Pancreas (tissue), 10 donors: Measurements from ENCODE around the gene ADAM15. TPM values are rescaled to one million over a fixed set of nuclear protein-coding genes. Genes with fewer than 3 reads are reported as not detected.

Experiments used
- ATAC-seq, 4 donors: fragments of 200-7000 bp; cut with Tn5 transposase; one replicate each; pipeline versions ENCODE4 v1.8.0 to v1.9.1; 2020; ENCODE audit warnings: mild to moderate bottlenecking in 4 of 4, moderate library complexity in 4 of 4
- DNase-seq, 6 donors: peaks; one replicate each; pipeline ENCODE4 v3.0.0-alpha.2; 2020
- FAIRE-seq: peaks from 2 replicates; lab custom pipeline; 2012; peaks lifted over from hg19 to GRCh38; lab: Jason Lieb, UNC
- H3K27ac ChIP-seq, 4 donors: fragments of 200-600 bp; sonication (generic); 1 replicate in 3 of 4; 2 replicates in 1 of 4; pipeline versions ENCODE4 v1.5.0 to v1.8.0; 2020
- H3K27me3 ChIP-seq, 4 donors: fragments of 200-600 bp; one replicate each; pipeline ENCODE4 v1.8.0; 2021
- H3K36me3 ChIP-seq, 3 donors: fragments of 200-600 bp; sonication (generic) in 1 of 3; one replicate each; pipeline versions ENCODE4 v1.5.0 to v1.8.0; 2020 to 2021
- H3K4me1 ChIP-seq, 3 donors: fragments of 200-600 bp; one replicate each; pipeline ENCODE4 v1.8.0; 2021
- H3K4me3 ChIP-seq, 4 donors: fragments of 200-600 bp; sonication (generic) in 2 of 4; one replicate each; pipeline versions ENCODE4 v1.5.0 to v1.8.0; 2020 to 2021
- H3K9me3 ChIP-seq, 4 donors: fragments of 200-600 bp; one replicate each; pipeline ENCODE4 v1.8.0; 2021
- WGBS, 2 donors: extraction: QIAGEN DNeasy Blood & Tissue Kit; methylation state at CpG; one replicate each; pipeline ENCODE4 v1.1.7; 2013; 5-methylcytosine and 5-hydroxymethylcytosine counted together
- intact Hi-C, 3 donors: fragments of 100-400 bp; cut with DNase I; formaldehyde crosslinking; loops; one replicate each; pipeline versions ENCODE4 v1.11.1 to v1.14.2; 2022
- polyA plus RNA-seq, 2 donors: library from polyadenylated mRNA; stranded (reverse); fragments of 200-250 nt; gene quantifications; one replicate each; pipeline ENCODE4 v1.2.3, GENCODE V29; 2013
- total RNA-seq, 6 donors: library from RNA; stranded (reverse); fragmentation: NEBNext Ultra II Directional in 4 of 6; extraction: Animal tissue kit (Norgen Biotek cat#: 25700) in 4 of 6; gene quantifications; one replicate each; pipeline versions ENCODE4 v1.2.1 to v1.2.4, GENCODE V29; 2021 to 2023
- TF ChIP-seq, protein P1 (sequence below), 4 donors: fragments of 200-600 bp; sonication (generic) in 3 of 4; IDR thresholded peaks; one replicate each; pipeline versions ENCODE4 v1.5.0 to v1.8.0; 2021; ENCODE audit warnings: antibody characterized with exemption in 4 of 4
- donor health status: healthy with polysubstance abuse.
- donor health status: DM: no; HTN: no; CAD: no; lungs with moderate emphysema.
- donor health status: DM: no; HTN: no; CAD: no.
- donor health status: control.
- donor health status: control.
- donor health status: Bipolar disorder and iron deficiency.
- donor health status: DM: yes; HTN: yes; CAD: no.
- donor health status: DM: no; HTN: no; CAD: no.
- donor health status: DM: no; HTN: no; CAD: no.
- donor health status: DM: yes; HTN: yes; CAD: no.

The ADAM15 gene
- total and polyA plus RNA-seq, 8 donors, result 23.7 to 125 (median 35.2) TPM

DNA sequence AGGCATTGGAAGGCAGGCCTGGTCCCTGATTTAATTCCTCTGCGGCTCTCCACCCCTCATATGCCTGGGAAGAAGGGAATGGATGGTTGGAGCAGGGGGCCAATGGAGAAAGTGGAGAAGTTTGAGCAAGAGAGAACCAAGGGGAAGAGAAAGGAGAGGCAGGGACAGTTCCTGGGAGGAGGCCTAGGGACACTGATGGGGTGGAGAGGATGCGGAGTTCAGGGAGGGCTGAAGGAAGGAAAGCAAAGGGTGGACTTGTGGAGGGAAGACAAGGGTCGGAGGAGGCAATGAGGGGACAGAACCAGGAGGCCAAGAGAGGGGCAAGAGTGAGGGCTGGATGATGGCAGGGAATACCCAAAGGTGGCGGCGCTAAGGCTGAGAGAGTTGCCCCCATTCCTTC, 41.4 kb upstream of the ADAM15 start:
- intact Hi-C loops, result loop anchor here in 2 of 3 donors (10.0 kb wide), 1 partner anchor 45 kb away; the partner anchor contains the start of gene PYGO2 (in 2 of the 2)
- Histone ChIP-seq H3K9me3 (no peaks in the 10 kb centered on the region), H3K27ac (no peak overlapping the region), H3K4me3 (peak overlapping the region in 1 of 4 donors; percentile 23), H3K4me1 (peaks cover 32 to 54% (median 34%) of the 10 kb centered on the region in 3 donors), H3K27me3 (no peaks in the 10 kb centered on the region), H3K36me3 (peaks cover 0 to 7% (median under 1%) of the 10 kb centered on the region in 3 donors)
- FAIRE-seq, result no peak
- TF ChIP-seq, protein P1, sequence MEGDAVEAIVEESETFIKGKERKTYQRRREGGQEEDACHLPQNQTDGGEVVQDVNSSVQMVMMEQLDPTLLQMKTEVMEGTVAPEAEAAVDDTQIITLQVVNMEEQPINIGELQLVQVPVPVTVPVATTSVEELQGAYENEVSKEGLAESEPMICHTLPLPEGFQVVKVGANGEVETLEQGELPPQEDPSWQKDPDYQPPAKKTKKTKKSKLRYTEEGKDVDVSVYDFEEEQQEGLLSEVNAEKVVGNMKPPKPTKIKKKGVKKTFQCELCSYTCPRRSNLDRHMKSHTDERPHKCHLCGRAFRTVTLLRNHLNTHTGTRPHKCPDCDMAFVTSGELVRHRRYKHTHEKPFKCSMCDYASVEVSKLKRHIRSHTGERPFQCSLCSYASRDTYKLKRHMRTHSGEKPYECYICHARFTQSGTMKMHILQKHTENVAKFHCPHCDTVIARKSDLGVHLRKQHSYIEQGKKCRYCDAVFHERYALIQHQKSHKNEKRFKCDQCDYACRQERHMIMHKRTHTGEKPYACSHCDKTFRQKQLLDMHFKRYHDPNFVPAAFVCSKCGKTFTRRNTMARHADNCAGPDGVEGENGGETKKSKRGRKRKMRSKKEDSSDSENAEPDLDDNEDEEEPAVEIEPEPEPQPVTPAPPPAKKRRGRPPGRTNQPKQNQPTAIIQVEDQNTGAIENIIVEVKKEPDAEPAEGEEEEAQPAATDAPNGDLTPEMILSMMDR (IDR thresholded peaks at IDR 0.05), result no peak
- DNase-seq, result no peak
- no peak for ATAC-seq
- 90 to 97% methylated on average over 5 of the region's 5 CpGs for WGBS, 2 donors

DNA sequence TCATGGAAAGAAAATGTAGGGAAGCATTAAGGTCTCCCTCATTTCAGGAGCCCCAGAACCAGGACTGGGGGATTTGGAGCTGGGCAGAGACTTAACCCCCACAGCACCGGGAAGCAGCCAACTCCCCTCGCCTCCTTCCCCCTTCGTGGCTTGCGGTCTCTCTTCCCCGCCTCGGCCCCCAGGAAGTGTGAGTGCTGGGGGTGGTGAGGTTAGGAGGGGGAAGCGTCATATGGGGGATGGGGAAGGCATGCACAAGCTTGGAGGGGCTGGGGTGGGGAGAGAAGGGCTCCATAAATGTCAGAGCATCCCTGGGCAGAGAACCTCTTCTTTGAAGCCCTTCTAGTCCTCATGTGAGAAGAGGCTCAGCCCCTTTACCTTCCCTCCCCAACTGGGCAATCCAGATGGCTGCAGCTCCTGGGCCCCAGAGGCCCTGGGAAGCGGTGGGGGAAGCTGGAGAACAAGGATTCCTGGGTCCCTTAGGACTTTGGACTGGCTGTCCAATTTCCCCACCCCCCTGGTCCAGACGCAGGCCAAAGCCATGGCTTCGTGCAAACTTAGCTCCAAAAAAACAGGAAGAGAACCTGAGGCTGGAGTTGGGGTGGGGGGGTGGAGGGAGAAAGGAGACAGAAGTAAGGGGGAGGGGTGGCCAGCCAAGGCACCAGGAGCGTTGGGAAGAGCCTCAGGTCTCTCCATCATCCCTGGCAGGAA, 40.8 kb upstream of the ADAM15 start:
- no peaks in the 10 kb centered on the region for H3K27me3 ChIP-seq
- H3K36me3 ChIP-seq, result peaks cover 0 to 13% (median 7%) of the 10 kb centered on the region in 3 donors
- H3K9me3 ChIP-seq, result no peaks in the 10 kb centered on the region
- H3K27ac ChIP-seq, result peak overlapping the region in 1 of 4 donors; percentile 30
- ATAC-seq (no peak), DNase-seq (no peak), FAIRE-seq (no peak)
- peak overlapping the region in 1 of 4 donors; percentile 5 for H3K4me3 ChIP-seq
- TF ChIP-seq, protein P1 (IDR thresholded peaks at IDR 0.05), result no peak
- WGBS, 2 donors, result 52 to 61% methylated on average over 11 of the region's 11 CpGs
- peaks cover 32 to 48% (median 34%) of the 10 kb centered on the region in 3 donors for H3K4me1 ChIP-seq
- intact Hi-C loops, result loop anchor here in 2 of 3 donors (10.0 kb wide), 1 partner anchor 46 kb away; the partner anchor contains the start of gene PYGO2 (in 2 of the 2)

GRCh38 chr1:155011004-155011416, 40.1 kb upstream of the ADAM15 start:
- H3K9me3 ChIP-seq, result no peaks in the 10 kb centered on the region
- ATAC-seq, result no peak
- no peaks in the 10 kb centered on the region for H3K27me3 ChIP-seq
- no peak for FAIRE-seq
- WGBS, 2 donors, result 53% methylated on average over 5 of the region's 5 CpGs
- H3K36me3 ChIP-seq, result peaks cover 0 to 17% (median 9%) of the 10 kb centered on the region in 3 donors
- H3K4me3 ChIP-seq, result no peak overlapping the region
- intact Hi-C loops, result loop anchor here in 2 of 3 donors (10.0 kb wide), 1 partner anchor 46 kb away; the partner anchor contains the start of gene PYGO2 (in 2 of the 2)
- TF ChIP-seq, protein P1 (IDR thresholded peaks at IDR 0.05), result no peak
- H3K27ac ChIP-seq, result no peak overlapping the region
- H3K4me1 ChIP-seq, result peaks cover 28 to 43% (median 32%) of the 10 kb centered on the region in 3 donors
- DNase-seq, result no peak

- H3K27ac ChIP-seq, result peak overlapping the region in 1 of 4 donors; percentile 4
- H3K36me3 ChIP-seq, result peaks cover 0 to 22% (median 9%) of the 10 kb centered on the region in 3 donors
- no peak overlapping the region for H3K4me3 ChIP-seq
- WGBS, 2 donors, result 65 to 81% methylated on average over 5 to 6 of the region's 6 CpGs
- FAIRE-seq (no peak), DNase-seq (no peak), ATAC-seq (no peak)
- no peaks in the 10 kb centered on the region for H3K27me3 ChIP-seq
- TF ChIP-seq, protein P1 (IDR thresholded peaks at IDR 0.05), result no peak
- no peaks in the 10 kb centered on the region for H3K9me3 ChIP-seq
- H3K4me1 ChIP-seq, result peaks cover 23 to 38% (median 27%) of the 10 kb centered on the region in 3 donors
- intact Hi-C loops, result loop anchor here in 2 of 3 donors (10.0 kb wide), 1 partner anchor 47 kb away; the partner anchor contains the start of gene PYGO2 (in 2 of the 2)
These were observed 39.6 kb upstream of the ADAM15 start for GRCh38 chr1:155011437-155012025.
